OCI-LY1 (cell line): ENCODE results near the gene HMG20A.

Experiments
- EZH2 ChIP-seq: fragments of 200-600 bp; sonication (generic), shearing (Covaris generic); IDR thresholded peaks from 2 replicates; pipeline ENCODE4 v1.8.0; 2017; ENCODE audit warnings: borderline replicate concordance, mixed run types, mild to moderate bottlenecking, antibody characterized with exemption, low read length, moderate library complexity, mixed read lengths
- TF ChIP-seq, protein P1 (sequence below): fragments of 200-600 bp; sonication (generic), shearing (Covaris generic); IDR thresholded peaks from 2 replicates; pipeline ENCODE4 v1.5.1; 2017; ENCODE audit warnings: mild to moderate bottlenecking, antibody characterized with exemption, low read length, moderate library complexity, mixed read lengths

DNA sequence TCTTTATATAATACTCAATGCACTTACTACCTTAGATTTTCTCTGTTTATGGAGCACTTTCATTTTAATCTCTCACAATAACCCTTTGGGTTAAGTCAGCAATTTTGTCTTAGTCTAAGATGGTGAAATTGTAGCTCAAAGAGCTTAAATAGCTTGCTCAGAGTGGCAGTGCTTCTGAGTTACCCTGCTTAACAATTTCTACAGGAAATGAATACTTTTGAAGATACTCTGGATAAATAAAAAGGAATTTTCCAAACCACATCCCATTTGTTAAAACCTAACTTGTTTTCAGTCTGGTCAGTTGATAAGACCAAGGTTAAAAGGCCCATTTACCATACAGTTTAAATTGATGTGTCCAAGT is 37.2 kb downstream of the HMG20A start:
- TF ChIP-seq, protein P1, sequence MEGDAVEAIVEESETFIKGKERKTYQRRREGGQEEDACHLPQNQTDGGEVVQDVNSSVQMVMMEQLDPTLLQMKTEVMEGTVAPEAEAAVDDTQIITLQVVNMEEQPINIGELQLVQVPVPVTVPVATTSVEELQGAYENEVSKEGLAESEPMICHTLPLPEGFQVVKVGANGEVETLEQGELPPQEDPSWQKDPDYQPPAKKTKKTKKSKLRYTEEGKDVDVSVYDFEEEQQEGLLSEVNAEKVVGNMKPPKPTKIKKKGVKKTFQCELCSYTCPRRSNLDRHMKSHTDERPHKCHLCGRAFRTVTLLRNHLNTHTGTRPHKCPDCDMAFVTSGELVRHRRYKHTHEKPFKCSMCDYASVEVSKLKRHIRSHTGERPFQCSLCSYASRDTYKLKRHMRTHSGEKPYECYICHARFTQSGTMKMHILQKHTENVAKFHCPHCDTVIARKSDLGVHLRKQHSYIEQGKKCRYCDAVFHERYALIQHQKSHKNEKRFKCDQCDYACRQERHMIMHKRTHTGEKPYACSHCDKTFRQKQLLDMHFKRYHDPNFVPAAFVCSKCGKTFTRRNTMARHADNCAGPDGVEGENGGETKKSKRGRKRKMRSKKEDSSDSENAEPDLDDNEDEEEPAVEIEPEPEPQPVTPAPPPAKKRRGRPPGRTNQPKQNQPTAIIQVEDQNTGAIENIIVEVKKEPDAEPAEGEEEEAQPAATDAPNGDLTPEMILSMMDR = no peak
- no peak for TF ChIP-seq EZH2
